HG03460 (cell line): Measurements from ENCODE around the gene DLGAP5.

Experiments used
- ATAC-seq: cut with Tn5 transposase; IDR thresholded peaks from one replicate; pipeline ENCODE4 v1.9.1; 2021; ENCODE audit not compliant: unreplicated experiment

DLGAP5 gene

DNA sequence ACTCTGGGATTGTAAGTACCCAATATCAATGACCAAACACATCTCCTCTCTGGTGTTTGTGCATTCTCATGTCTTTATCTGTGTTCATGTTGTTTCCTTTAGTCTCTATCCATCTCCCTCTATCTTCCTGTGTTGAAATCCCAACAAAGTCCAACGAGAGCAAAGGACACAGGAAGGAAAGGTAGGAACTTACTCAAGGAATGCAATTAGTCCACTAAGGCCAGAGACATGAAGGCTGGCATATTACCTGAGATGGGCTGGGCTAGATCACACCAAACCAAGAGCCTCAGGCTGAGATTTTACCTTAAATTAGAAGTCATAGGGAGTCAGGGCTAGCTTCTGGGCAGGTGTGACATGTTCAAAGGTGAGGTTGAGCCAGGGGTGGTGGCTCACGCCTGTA lies 76.7 kb downstream of the DLGAP5 start:
- no peak for ATAC-seq

DNA sequence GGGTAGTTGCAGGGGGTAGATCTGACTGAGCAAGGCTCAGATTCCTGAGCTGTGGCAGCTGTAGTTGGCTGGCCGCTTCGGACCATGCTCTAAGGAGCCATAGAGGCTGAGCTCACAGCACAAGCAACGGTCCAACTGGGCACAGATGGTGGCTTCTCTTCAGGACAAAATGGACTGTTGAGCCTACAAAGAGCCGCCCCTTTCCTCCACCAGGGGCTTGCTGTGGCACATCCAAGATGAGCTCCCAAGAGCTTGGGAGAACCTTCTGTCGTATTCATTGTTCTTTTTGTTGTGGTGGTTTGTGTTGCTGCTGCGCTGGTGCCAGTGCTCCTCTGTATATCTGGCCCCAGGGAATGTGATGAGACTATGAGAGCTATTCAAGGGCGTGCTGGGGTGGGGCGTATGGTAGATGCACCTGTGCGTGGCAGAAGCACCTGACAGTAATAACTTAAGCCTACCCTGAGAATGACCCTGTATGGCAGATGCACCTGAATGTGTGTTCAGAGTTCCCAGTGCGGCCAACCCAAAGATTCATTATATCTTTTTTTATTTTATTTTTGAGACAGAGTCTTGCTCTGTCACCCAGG lies 80.2 kb downstream of the DLGAP5 start:
- no peak for ATAC-seq

- no peak for ATAC-seq
Measured at GRCh38 chr14:55109836-55110235, 81.5 kb downstream of the DLGAP5 start.

DNA sequence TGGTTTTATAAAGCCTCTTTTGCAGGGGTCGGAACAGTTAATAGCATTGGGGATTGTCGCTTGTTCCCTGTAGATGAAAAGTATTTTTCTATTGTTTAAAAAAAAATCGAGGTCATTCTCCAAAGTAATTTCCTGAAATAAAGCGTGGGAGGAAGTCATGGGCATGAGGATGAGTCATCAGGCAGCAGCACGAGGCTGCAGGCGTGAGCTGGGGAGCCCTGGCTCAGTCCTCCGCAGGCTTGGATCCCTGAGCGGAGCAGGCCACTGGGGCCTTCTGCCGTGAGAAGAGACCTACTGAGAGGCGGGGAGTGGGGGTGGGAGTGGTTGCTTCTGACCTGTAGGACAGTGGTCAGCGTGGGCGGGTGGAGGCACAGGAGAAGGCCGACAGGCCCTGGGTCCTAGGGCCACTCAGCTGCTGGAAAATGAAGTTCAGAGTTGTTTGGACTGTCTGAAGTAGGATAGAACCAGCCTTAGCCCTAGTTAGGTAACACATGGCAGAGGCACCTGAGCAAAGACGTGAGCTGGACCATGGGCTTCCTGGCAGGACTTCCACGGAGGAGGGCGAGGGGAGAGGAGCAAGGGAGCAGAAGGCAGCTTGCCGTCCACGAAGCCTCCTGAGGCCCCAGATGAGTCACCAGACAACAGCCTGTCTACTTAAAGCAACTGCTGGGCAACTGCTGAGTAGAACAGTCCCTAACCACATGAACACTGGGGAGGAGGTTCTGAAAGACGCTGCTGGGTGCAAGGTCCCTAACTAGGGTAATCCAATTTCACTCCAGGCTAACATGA lies 83.4 kb downstream of the DLGAP5 start:
- no peak for ATAC-seq

DNA sequence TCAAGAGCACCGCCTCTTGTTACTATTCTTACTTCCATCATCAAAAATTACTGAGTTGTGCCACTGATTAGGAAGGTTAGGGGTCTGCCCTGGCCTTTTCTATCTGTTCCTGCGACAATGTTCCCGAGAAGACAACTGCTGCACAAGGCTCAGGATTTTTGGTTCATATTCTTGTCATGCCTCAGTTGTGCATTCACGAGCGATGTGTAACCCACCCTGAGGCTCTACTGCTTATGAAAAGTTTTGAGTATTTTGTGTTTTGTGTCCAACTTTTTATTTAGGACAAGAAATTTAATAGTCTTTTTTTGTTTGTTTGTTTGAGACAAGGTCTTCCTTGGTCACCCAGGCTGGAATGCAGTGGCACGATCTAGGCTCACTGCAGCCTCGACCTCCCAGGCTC lies 85.4 kb downstream of the DLGAP5 start:
- no peak for ATAC-seq

GRCh38 chr14:55103971-55104954 lies 87.1 kb downstream of the DLGAP5 start:
- no peak for ATAC-seq

DNA sequence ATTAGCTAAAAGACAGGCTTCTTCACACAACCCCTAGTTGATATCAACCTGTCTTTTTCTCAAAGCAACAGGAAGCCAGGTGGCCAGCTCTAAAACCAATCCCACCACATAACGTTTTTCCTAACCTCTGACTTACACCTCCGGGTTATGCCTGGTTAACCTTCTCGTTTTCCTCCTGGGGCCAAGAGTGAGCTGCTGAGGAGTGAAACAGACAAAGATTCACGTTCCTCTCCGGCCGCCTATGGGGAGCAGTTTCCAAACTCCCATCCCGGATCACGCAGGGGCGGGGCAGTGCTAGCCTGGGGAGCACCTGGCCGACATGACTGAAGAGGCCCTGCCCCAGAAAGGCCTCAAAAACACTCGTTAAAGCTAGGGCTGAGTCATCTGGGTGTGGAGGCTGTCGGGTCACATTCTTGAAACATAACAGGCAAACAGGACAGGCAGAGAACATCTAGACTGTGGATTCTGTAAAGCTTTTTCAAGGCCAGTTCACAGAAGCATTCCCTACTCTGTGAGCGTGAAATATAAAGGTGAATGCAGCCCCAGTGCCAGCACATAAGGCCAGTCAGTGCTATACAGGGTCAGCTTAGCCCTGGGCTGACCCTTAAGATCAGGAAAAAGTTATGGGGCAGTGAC lies 88.3 kb downstream of the DLGAP5 start:
- ATAC-seq, result peak; percentile 31

- peak; percentile 62 for ATAC-seq
Measured at GRCh38 chr14:55102141-55102621, 89.2 kb downstream of the DLGAP5 start.

DNA sequence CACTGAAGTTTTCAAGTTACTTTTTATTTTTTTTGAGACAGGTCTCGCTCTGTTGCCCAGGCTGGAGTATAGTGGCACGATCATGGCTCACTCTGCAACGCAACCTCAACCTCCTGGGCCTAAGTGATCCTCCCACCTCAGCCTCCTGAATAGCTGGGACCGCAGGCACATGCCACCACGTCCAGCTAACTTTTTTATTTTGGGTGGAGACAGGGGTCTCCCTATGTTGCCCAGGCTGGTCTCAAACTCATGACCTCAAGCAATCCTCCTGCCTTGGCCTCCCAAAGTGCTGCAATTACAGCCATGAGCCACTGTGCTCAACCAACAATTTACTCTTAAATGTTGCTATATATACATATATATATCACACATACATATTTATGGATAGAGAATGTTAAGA lies 89.7 kb downstream of the DLGAP5 start:
- ATAC-seq, result no peak

DNA sequence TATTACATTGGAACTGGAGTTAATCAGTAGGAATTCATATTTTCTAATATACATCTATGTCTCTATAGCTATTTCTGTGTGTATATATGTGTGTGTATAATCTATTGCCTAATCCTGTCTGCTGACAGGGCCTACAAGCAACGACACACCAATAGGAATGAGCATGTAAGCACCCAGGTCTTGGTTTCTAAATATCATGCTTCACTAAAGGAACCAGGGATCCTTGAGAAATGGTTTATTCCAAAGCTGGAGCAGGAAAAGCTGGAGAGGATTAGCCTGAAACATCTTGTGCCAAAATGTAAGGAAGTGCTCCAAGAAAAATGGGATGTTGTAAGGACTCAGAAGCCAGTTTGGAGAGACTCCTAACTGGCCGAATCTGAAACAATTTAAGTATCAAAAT lies 91.6 kb downstream of the DLGAP5 start:
- ATAC-seq, result no peak

GRCh38 chr14:55098561-55098898 lies 92.9 kb downstream of the DLGAP5 start:
- ATAC-seq, result no peak
